K562 (cell line): Measurements from ENCODE around the gene FAM200B. TPM values are rescaled to one million over a fixed set of nuclear protein-coding genes. Genes with fewer than 3 reads are reported as not detected.

Experiments used
- ATAC-seq: fragments of 200-7000 bp; cut with Tn5 transposase; 3 replicates; pipeline ENCODE4 v1.9.1; 2020; ENCODE audit warnings: moderate library complexity
- BruUV-seq: library from RNA; stranded (reverse); fragments of 400-500 nt; replicated peaks from 2 replicates; lab custom pipeline; 2021; lab: Mats Ljungman, UMichigan
- CTCF ChIA-PET: fragments of 300-600 bp; formaldehyde crosslinking; extraction: SDS; loops from one replicate; lab custom pipeline; 2021; ENCODE audit warnings: low intra/inter-chr PET ratio; lab: Yijun Ruan, JAX
- POLR2A ChIA-PET: fragments of 300-600, 350-650 bp; sonication (Branson Sonifier 250); formaldehyde crosslinking; extraction: SDS; loops from one replicate; lab custom pipeline; 2021; ENCODE audit warnings: antibody characterized with exemption, inconsistent platforms; lab: Yijun Ruan, JAX
- DNase-seq, 4 experiments: peaks; one replicate each; pipeline versions ENCODE4 v3.0.0 to v3.0.0-alpha.2; 2011 to 2018; ENCODE audit warnings: low spot score in 3 of 4, mixed read lengths in 3 of 4; ENCODE audit errors: extremely low read depth in 1 of 4
- FAIRE-seq: peaks from 2 replicates; lab custom pipeline; 2011; peaks lifted over from hg19 to GRCh38; lab: Jason Lieb, UNC
- H2AFZ ChIP-seq: 2 replicates; pipeline ENCODE4 v1.6.0; 2011; ENCODE audit warnings: low read depth, low read length, control low read depth, inconsistent platforms
- H3K27ac ChIP-seq: fragments of 200-600 bp; 3 replicates; pipeline ENCODE4 v1.8.0; 2011; ENCODE audit warnings: low read depth, mild to moderate bottlenecking, control low read depth, inconsistent platforms, low read length, moderate library complexity, mixed read lengths; ENCODE audit errors: extremely low read depth
- H3K27me3 ChIP-seq, 2 experiments: fragments of 300-600 bp in 1 of 2; 2 replicates in 1 of 2; 3 replicates in 1 of 2; pipeline versions ENCODE4 v1.6.0 to v1.8.0; 2011; ENCODE audit warnings: inconsistent platforms in 2 of 2, low read length in 2 of 2, mild to moderate bottlenecking in 1 of 2, mixed read lengths in 1 of 2, moderate library complexity in 1 of 2; ENCODE audit not compliant: control insufficient read depth in 2 of 2, insufficient read depth in 2 of 2
- H3K36me3 ChIP-seq: fragments of 300-600 bp; 3 replicates; pipeline ENCODE4 v1.8.0; 2011; ENCODE audit warnings: mild to moderate bottlenecking, low read length, inconsistent platforms; ENCODE audit not compliant: control insufficient read depth, insufficient read depth
- H3K4me1 ChIP-seq, 2 experiments: fragments of 200-600 bp in 1 of 2; replicated peaks in 1 of 2; 2 replicates in 1 of 2; 3 replicates in 1 of 2; pipeline versions ENCODE4 v1.5.1 to v1.8.0; 2011; ENCODE audit warnings: inconsistent platforms in 2 of 2, low read length in 2 of 2, mild to moderate bottlenecking in 1 of 2, mixed read lengths in 1 of 2, moderate library complexity in 1 of 2; ENCODE audit not compliant: control insufficient read depth in 2 of 2, insufficient read depth in 2 of 2
- H3K4me2 ChIP-seq: 2 replicates; pipeline ENCODE4 v1.6.1; 2011; ENCODE audit warnings: low read length, control low read depth, inconsistent platforms, mixed read lengths; ENCODE audit not compliant: insufficient read depth
- H3K4me3 ChIP-seq: fragments of 200-600 bp; sonication (generic), shearing (Covaris generic); 2 replicates; pipeline ENCODE4 v1.5.1; 2016; ENCODE audit warnings: control low read depth, inconsistent platforms
- H3K79me2 ChIP-seq: fragments of 200-600 bp; 3 replicates; pipeline ENCODE4 v1.8.0; 2011; ENCODE audit warnings: low read length, inconsistent platforms; ENCODE audit not compliant: control insufficient read depth, insufficient read depth
- H3K9ac ChIP-seq, 2 experiments: 2 replicates each; pipeline versions ENCODE4 v1.6.0 to v1.6.1; 2011; ENCODE audit warnings: low read depth in 2 of 2, low read length in 2 of 2, control low read depth in 1 of 2, inconsistent platforms in 1 of 2, mild to moderate bottlenecking in 1 of 2, mixed read lengths in 1 of 2; ENCODE audit not compliant: insufficient read depth in 1 of 2
- H3K9me1 ChIP-seq: one replicate; pipeline ENCODE4 v1.6.0; 2011; ENCODE audit warnings: inconsistent platforms, mild to moderate bottlenecking, low read length, moderate library complexity; ENCODE audit not compliant: control insufficient read depth, insufficient read depth
- H3K9me3 ChIP-seq: replicated peaks from 2 replicates; pipeline ENCODE4 v1.5.1; 2011; ENCODE audit warnings: low read depth, low read length, inconsistent platforms; ENCODE audit not compliant: control insufficient read depth, insufficient read depth
- H4K20me1 ChIP-seq: replicated peaks from 2 replicates; pipeline ENCODE4 v1.6.1; 2011; ENCODE audit warnings: low read length, inconsistent platforms, mixed read lengths; ENCODE audit not compliant: control insufficient read depth, insufficient read depth
- MAZ ChIP-seq, 2 experiments: fragments of 450-650 bp in 1 of 2; sonication (generic) in 1 of 2; formaldehyde crosslinking; IDR thresholded peaks in 1 of 2; conservative IDR thresholded peaks in 1 of 2; 2 replicates each; pipeline versions ENCODE4 v1.4.0 to v1.5.0; 2020; ENCODE audit warnings: mild to moderate bottlenecking in 1 of 2, missing genetic modification reagents in 1 of 2
- NR2C2 ChIP-seq, 2 experiments: fragments of 200-800 bp in 1 of 2; sonication (Bioruptor generic) in 1 of 2; sonication (generic) in 1 of 2; formaldehyde crosslinking in 1 of 2; IDR thresholded peaks; 2 replicates each; pipeline versions ENCODE4 v1.6.1 to v1.8.0; 2016 to 2022; ENCODE audit warnings: mild to moderate bottlenecking in 1 of 2, missing compliant biosample characterization in 1 of 2, missing genetic modification characterization in 1 of 2, missing genetic modification reagents in 1 of 2
- RAD21 ChIP-seq, 2 experiments: fragments of 250-450 bp in 1 of 2; fragments of 450-650 bp in 1 of 2; sonication (Bioruptor Pico) in 1 of 2; formaldehyde crosslinking in 1 of 2; IDR thresholded peaks in 1 of 2; conservative IDR thresholded peaks in 1 of 2; 2 replicates each; pipeline versions ENCODE4 v1.4.0 to v1.8.0; 2020 to 2022; ENCODE audit warnings: mild to moderate bottlenecking in 2 of 2, moderate library complexity in 1 of 2
- SIX5 ChIP-seq, 2 experiments: IDR thresholded peaks; 2 replicates each; pipeline ENCODE4 v1.6.1; 2011; ENCODE audit warnings: low read length in 2 of 2, borderline replicate concordance in 1 of 2, low read depth in 1 of 2, mild to moderate bottlenecking in 1 of 2, moderate library complexity in 1 of 2; ENCODE audit not compliant: insufficient read depth in 1 of 2
- XRCC5 ChIP-seq: fragments of 200-400 bp; formaldehyde crosslinking; IDR thresholded peaks from 2 replicates; pipeline ENCODE4 v1.6.1; 2017; ENCODE audit warnings: low read depth, mild to moderate bottlenecking, low read length
- ZNF212 ChIP-seq: fragments of 450-650 bp; formaldehyde crosslinking; IDR thresholded peaks from 2 replicates; pipeline ENCODE4 v1.4.0; 2020; ENCODE audit warnings: mild to moderate bottlenecking
- ZNF311 ChIP-seq: fragments of 250-450 bp; sonication (Bioruptor Pico); IDR thresholded peaks from 2 replicates; pipeline ENCODE4 v1.4.0; 2020; ENCODE audit warnings: mild to moderate bottlenecking, moderate library complexity
- WGBS: fragments of 100-300 bp; shearing (Covaris generic); methylation state at CpG from one replicate; pipeline ENCODE4 v1.1.6; 2016; ENCODE audit warnings: low coverage, mixed read lengths; ENCODE audit not compliant: insufficient coverage; ENCODE audit errors: missing lambda C conversion rate; 5-methylcytosine and 5-hydroxymethylcytosine counted together
- in situ Hi-C: fragments of 300-500 bp; cut with MboI; formaldehyde crosslinking; loops from 4 replicates; pipeline ENCODE4 v1.15.0; 2018; ENCODE audit warnings: inconsistent platforms, mixed read lengths
- intact Hi-C: fragments of 100-400 bp; cut with micrococcal nuclease; formaldehyde crosslinking; loops from 2 replicates; pipeline ENCODE4 v1.14.2; 2022
- polyA plus RNA-seq, 8 experiments: library from polyadenylated mRNA; depleted of rRNA in 4 of 8; stranded (reverse) in 5 of 8; unstranded in 3 of 8; fragments of >200 nt; fragmentation: Nextera tagmentation in 2 of 8; fragmentation: Illumina TruSeq in 1 of 8; extraction: Ambion mirVana in 2 of 8; extraction: Trizol in 1 of 8; gene quantifications; 2 replicates each; pipeline versions ENCODE4 v1.2.1 to v1.2.3, GENCODE V29; 2011 to 2014; ENCODE audit warnings: inconsistent platforms in 1 of 8, missing spikeins in 1 of 8
- total RNA-seq, 7 experiments: library from RNA; depleted of rRNA in 6 of 7; stranded (reverse); fragments of >200 nt in 6 of 7; fragmentation: Illumina TruSeq in 2 of 7; extraction: Trizol in 2 of 7; gene quantifications; 2 replicates each; pipeline versions ENCODE4 v1.2.1 to v1.2.3, GENCODE V29; 2011 to 2021; ENCODE audit warnings: low replicate concordance in 1 of 7
- TF ChIP-seq, protein P1 (sequence below), 3 experiments: IDR thresholded peaks in 2 of 3; conservative IDR thresholded peaks in 1 of 3; 2 replicates each; pipeline ENCODE4 v1.5.1; 2011 to 2012; ENCODE audit warnings: low read length in 3 of 3, mild to moderate bottlenecking in 3 of 3, control low read depth in 2 of 3, improper control_type of control experiment in 1 of 3, inconsistent platforms in 1 of 3, low read depth in 1 of 3, mixed read lengths in 1 of 3, moderate library complexity in 1 of 3; ENCODE audit not compliant: insufficient read depth in 2 of 3
- TF ChIP-seq, protein P2 (sequence below): IDR thresholded peaks from 2 replicates; pipeline ENCODE4 v1.6.1; 2014; ENCODE audit warnings: antibody characterized with exemption
- TF ChIP-seq, protein P3 (sequence below): fragments of 450-650 bp; IDR thresholded peaks from 2 replicates; pipeline ENCODE4 v1.6.1; 2018; ENCODE audit not compliant: partially characterized antibody

The FAM200B gene
- total and polyA plus RNA-seq, 9 of the 15 experiments (the other 6 are each of a cell fraction or from before 2014, with no cell fraction given) = 17.4 to 48.0 (median 25.5) TPM

DNA sequence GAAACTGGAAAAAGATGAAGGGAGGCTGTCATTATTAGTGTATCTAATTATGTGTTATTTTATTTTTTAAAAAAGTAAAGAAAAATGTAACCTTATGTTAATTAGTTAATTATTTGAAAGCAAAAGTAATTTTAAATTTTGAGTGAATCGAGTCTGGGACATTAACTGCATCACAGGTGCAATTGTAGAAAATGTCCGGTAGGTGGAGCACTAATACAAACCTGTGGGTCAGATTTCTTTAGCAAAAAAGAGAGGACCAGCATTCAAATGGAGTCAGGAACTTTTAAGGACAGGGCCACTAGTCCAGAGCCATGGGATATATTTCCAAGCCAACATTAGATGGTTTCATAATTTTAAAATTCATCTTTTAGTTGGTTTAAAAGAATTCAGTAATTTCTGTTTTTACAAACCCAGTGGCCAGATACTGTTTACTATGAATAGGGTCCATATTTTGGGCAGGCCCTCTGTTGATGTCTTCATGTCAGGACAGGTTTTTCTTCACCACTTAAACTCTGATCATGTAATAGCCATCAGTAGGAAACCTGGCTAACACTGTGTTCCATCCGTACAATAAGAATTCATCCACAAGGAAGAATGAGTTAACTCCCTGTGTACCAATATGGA lies 48.4 kb downstream of the FAM200B start:
- ChIA-PET POLR2A (no interaction called here), CTCF (interaction anchor here (1.1 kb wide), 1 partner anchor 227 kb away, joined by 3 read pairs; no protein-coding TSS in a partner anchor)
- no peak overlapping the region for H2AFZ ChIP-seq
- H3K4me3 ChIP-seq = no peak overlapping the region
- in situ Hi-C loops (no loop called here), intact Hi-C loops (loop anchor here (1.0 to 5.0 kb wide), 4 partner anchors 73 to 272 kb away; no protein-coding TSS in a partner anchor)
- H3K27me3 ChIP-seq = peaks cover 9 to 11% of the 10 kb centered on the region in 2 experiments; a peak in 4 of 5 replicates
- ATAC-seq (peak; percentile 82), DNase-seq (peak; percentile 52 to 59 (median 56)), FAIRE-seq (peak; percentile 76)
- no peak overlapping the region for H3K27ac ChIP-seq
- H3K4me2 ChIP-seq = no peak overlapping the region
- H3K9ac ChIP-seq = no peak overlapping the region
- H3K9me3 ChIP-seq = no peaks in the 10 kb centered on the region
- no peaks in the 10 kb centered on the region for H3K36me3 ChIP-seq
- no peaks in the 10 kb centered on the region for H4K20me1 ChIP-seq
- H3K9me1 ChIP-seq = no peaks in the 10 kb centered on the region
- no peaks in the 10 kb centered on the region for H3K79me2 ChIP-seq
- WGBS = 7% methylated on average over 3 of the region's 3 CpGs
- no peaks in the 10 kb centered on the region for H3K4me1 ChIP-seq
- no TSS peak for BruUV-seq
- TF ChIP-seq ZNF311 (CRISPR knock-in tag) = no peak
- TF ChIP-seq RAD21 (CRISPR knock-in tag; conservative IDR thresholded peaks at IDR 0.05 in 1 of 2, IDR thresholded peaks at IDR 0.05 in 1 of 2) = peak; percentile 51 to 65
- no peak for TF ChIP-seq NR2C2 (CRISPR knock-in tag; IDR thresholded peaks at IDR 0.05)
- no peak for TF ChIP-seq NR2C2 (tag; IDR thresholded peaks at IDR 0.05)
- TF ChIP-seq, protein P1, sequence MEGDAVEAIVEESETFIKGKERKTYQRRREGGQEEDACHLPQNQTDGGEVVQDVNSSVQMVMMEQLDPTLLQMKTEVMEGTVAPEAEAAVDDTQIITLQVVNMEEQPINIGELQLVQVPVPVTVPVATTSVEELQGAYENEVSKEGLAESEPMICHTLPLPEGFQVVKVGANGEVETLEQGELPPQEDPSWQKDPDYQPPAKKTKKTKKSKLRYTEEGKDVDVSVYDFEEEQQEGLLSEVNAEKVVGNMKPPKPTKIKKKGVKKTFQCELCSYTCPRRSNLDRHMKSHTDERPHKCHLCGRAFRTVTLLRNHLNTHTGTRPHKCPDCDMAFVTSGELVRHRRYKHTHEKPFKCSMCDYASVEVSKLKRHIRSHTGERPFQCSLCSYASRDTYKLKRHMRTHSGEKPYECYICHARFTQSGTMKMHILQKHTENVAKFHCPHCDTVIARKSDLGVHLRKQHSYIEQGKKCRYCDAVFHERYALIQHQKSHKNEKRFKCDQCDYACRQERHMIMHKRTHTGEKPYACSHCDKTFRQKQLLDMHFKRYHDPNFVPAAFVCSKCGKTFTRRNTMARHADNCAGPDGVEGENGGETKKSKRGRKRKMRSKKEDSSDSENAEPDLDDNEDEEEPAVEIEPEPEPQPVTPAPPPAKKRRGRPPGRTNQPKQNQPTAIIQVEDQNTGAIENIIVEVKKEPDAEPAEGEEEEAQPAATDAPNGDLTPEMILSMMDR (IDR thresholded peaks at IDR 0.05 in 2 of 3, conservative IDR thresholded peaks at IDR 0.05 in 1 of 3; ENCODE audit: insufficient read depth in 2 of 3, low read depth in 1 of 3, low read length in 3 of 3) = peak; percentile 53 to 80 (median 65)
- TF ChIP-seq, protein P2, sequence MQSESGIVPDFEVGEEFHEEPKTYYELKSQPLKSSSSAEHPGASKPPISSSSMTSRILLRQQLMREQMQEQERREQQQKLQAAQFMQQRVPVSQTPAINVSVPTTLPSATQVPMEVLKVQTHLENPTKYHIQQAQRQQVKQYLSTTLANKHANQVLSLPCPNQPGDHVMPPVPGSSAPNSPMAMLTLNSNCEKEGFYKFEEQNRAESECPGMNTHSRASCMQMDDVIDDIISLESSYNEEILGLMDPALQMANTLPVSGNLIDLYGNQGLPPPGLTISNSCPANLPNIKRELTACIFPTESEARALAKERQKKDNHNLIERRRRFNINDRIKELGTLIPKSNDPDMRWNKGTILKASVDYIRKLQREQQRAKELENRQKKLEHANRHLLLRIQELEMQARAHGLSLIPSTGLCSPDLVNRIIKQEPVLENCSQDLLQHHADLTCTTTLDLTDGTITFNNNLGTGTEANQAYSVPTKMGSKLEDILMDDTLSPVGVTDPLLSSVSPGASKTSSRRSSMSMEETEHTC = no peak
- TF ChIP-seq XRCC5 = no peak
- no peak for TF ChIP-seq MAZ (CRISPR knock-in tag; conservative IDR thresholded peaks at IDR 0.05 in 1 of 2, IDR thresholded peaks at IDR 0.05 in 1 of 2)
- TF ChIP-seq SIX5 (IDR thresholded peaks at IDR 0.05; ENCODE audit: borderline replicate concordance in 1 of 2, insufficient read depth in 1 of 2, low read depth in 1 of 2, low read length in 2 of 2) = no peak
- TF ChIP-seq, protein P3, sequence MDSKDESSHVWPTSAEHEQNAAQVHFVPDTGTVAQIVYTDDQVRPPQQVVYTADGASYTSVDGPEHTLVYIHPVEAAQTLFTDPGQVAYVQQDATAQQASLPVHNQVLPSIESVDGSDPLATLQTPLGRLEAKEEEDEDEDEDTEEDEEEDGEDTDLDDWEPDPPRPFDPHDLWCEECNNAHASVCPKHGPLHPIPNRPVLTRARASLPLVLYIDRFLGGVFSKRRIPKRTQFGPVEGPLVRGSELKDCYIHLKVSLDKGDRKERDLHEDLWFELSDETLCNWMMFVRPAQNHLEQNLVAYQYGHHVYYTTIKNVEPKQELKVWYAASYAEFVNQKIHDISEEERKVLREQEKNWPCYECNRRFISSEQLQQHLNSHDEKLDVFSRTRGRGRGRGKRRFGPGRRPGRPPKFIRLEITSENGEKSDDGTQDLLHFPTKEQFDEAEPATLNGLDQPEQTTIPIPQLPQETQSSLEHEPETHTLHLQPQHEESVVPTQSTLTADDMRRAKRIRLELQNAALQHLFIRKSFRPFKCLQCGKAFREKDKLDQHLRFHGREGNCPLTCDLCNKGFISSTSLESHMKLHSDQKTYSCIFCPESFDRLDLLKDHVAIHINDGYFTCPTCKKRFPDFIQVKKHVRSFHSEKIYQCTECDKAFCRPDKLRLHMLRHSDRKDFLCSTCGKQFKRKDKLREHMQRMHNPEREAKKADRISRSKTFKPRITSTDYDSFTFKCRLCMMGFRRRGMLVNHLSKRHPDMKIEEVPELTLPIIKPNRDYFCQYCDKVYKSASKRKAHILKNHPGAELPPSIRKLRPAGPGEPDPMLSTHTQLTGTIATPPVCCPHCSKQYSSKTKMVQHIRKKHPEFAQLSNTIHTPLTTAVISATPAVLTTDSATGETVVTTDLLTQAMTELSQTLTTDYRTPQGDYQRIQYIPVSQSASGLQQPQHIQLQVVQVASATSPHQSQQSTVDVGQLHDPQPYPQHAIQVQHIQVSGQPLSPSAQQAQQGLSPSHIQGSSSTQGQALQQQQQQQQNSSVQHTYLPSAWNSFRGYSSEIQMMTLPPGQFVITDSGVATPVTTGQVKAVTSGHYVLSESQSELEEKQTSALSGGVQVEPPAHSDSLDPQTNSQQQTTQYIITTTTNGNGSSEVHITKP = no peak
- no peak for TF ChIP-seq ZNF212 (CRISPR knock-in tag)
